GM12872 (cell line): ENCODE data around the gene SLC39A11.

Experiments
- CTCF ChIP-seq: IDR thresholded peaks from 3 replicates; pipeline ENCODE4 v1.5.1; 2011; ENCODE audit warnings: low read depth, mild to moderate bottlenecking, low read length, moderate library complexity; ENCODE audit not compliant: insufficient read depth

SLC39A11 gene

GRCh38 chr17:73011016-73011486 lies 81.4 kb downstream of the SLC39A11 start:
- TF ChIP-seq CTCF = no peak

- TF ChIP-seq CTCF = no peak
Measured at GRCh38 chr17:73010414-73010813, 82.1 kb downstream of the SLC39A11 start.

- no peak for TF ChIP-seq CTCF
Measured at GRCh38 chr17:73007407-73007806, 85.1 kb downstream of the SLC39A11 start.

- no peak for TF ChIP-seq CTCF
Measured at GRCh38 chr17:73005360-73005759, 87.1 kb downstream of the SLC39A11 start.

DNA sequence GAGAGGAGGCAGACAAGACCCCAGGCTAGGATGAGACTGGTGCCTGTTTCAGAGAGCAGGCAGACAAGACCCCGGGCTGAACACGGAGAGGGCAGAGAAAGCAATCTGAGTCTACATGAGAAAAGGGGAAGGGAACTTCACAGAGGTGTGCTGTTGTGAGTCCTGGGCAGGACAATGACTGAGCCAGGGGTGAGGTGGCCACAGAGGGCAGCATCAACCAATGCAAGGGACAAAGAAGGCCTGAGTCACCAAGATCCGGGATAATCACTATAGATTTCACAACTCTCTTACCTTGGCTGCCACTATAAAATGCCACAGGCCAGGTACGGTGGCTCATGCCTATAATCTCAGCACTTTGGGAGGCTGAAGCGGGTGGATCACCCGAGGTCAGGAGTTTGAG lies 89.0 kb downstream of the SLC39A11 start:
- no peak for TF ChIP-seq CTCF

- no peak for TF ChIP-seq CTCF
Measured at GRCh38 chr17:73000832-73001231, 91.7 kb downstream of the SLC39A11 start.

DNA sequence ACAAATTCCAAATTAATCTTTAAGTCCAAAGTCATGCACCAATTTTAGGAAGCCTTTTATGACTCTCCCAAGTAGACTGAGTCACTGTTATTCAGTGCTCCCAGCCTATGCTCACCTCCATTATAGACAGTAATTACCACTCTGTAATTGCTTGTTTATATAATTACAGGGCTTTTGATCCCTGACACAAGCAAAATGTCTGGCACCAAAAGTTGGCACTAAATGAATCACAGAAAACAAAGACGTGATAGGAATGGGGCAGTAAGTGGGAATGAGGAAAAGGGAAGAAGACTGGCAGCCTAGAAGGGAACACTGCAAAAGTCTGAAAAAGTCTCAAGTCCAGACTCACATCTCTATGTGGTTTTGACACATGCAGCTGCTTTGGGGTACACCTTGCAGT lies 94.1 kb downstream of the SLC39A11 start:
- no peak for TF ChIP-seq CTCF

GRCh38 chr17:72997559-72997958 lies 94.9 kb downstream of the SLC39A11 start:
- no peak for TF ChIP-seq CTCF
